Vagina (tissue), 2 donors: ENCODE results near the gene NLRP12.

ENCODE experiments used
- CTCF ChIP-seq, 3 experiments: fragments of 450-650 bp in 2 of 3; fragments of 200-600 bp in 1 of 3; sonication (generic) in 1 of 3; IDR thresholded peaks; one replicate each; pipeline ENCODE4 v1.5.1; 2017 to 2019; ENCODE audit warnings: antibody characterized with exemption in 3 of 3, mild to moderate bottlenecking in 2 of 3, moderate library complexity in 2 of 3
- POLR2A ChIP-seq, 2 donors: fragments of 450-650 bp; IDR thresholded peaks; one replicate each; pipeline ENCODE4 v1.6.1; 2017; ENCODE audit warnings: antibody characterized with exemption in 2 of 2, mild to moderate bottlenecking in 2 of 2, moderate library complexity in 2 of 2
- POLR2AphosphoS5 ChIP-seq, 2 donors: sonication (generic); formaldehyde crosslinking; IDR thresholded peaks; one replicate each; pipeline ENCODE4 v1.9.0; 2017; ENCODE audit warnings: antibody characterized with exemption in 2 of 2, mild to moderate bottlenecking in 2 of 2, low read depth in 1 of 2; ENCODE audit not compliant: insufficient read depth in 1 of 2

- TF ChIP-seq CTCF (IDR thresholded peaks at IDR 0.05): no peak
- TF ChIP-seq POLR2A (IDR thresholded peaks at IDR 0.05): no peak
- no peak for TF ChIP-seq POLR2AphosphoS5 (IDR thresholded peaks at IDR 0.05; ENCODE audit: insufficient read depth in 1 of 2, low read depth in 1 of 2)
These were observed 23.4 kb upstream of the NLRP12 start for GRCh38 chr19:53847555-53847954.
